Stimulated activated CD8-positive, alpha-beta memory T cell treated with anti-CD3 and anti-CD28 coated beads, Interleukin-4, amount 100 ng/mL, for 4 hours (primary cell): ENCODE results near the gene UBE2E2.

Experiments
- DNase-seq, 2 donors: peaks; one replicate each; pipeline ENCODE4 v3.0.0-alpha.2; 2020; ENCODE audit warnings: low read depth in 2 of 2, low spot score in 1 of 2

Gene UBE2E2

DNA sequence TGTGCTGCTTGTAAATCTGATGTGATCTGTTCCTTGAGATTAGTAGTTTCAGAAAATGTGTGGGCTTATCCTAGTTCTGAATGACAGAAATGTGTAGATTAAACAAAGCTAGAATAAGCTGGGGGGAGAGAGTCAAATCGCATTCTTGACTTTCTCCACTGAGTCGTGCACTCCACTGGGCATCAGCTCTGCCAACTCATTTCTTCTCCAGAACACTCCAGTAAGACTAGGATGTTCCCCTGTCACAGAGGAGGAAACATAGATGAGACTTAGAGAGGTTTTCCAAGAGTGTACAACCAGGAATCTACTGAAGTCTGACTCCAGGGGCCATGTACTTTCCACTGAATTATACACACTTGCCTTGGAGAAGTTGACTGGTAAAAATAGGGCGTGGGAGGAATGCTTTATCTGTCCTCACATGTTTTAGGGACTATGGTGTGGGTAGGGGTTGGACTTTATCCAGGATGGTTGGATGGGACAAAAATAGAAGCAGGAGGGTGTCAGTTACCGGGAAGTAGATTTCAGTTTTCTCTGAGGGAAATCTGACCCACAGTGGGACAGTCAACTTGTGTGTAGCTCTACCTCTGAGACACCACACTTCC is 298.2 kb downstream of the UBE2E2 start:
- no peak for DNase-seq

DNA sequence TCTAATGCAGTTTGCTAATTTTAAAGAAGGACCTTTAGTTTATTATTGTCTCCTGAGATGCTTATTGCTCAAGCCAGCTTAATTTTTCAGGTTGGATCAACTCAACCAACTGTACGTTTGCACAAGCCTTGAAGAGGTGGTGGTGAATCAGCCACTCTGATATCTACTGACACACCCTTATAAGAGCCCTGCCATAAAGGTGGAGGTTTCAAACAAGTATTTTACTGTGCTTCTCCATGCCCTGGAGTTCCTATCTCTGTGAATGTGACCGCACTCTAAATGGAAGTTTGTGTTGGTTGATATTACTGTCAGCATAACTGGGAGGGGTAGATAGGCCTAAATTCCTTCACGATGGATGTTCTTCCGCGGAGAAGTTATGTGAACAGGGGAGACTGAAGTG is 305.3 kb downstream of the UBE2E2 start:
- no peak for DNase-seq

DNA sequence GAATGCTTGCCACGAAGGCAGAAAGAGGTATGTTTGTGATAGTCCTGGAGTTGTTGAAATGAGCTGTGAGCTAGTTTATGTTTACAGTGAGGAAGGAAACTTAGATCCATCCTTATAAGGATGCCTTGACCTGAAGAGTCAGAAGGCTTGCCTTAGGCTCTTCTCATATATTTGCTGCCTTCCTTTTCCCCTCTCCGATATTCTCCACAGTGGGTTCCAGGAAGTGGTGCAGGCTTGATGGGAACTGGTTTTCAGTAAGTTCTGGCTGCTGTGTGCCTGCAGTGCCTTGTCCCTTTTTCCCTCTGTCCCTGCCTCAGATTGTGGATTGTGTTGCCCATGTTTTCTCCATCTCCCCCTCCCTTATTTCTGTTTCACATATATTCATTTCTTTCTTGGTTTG is 315.3 kb downstream of the UBE2E2 start:
- no peak for DNase-seq

DNA sequence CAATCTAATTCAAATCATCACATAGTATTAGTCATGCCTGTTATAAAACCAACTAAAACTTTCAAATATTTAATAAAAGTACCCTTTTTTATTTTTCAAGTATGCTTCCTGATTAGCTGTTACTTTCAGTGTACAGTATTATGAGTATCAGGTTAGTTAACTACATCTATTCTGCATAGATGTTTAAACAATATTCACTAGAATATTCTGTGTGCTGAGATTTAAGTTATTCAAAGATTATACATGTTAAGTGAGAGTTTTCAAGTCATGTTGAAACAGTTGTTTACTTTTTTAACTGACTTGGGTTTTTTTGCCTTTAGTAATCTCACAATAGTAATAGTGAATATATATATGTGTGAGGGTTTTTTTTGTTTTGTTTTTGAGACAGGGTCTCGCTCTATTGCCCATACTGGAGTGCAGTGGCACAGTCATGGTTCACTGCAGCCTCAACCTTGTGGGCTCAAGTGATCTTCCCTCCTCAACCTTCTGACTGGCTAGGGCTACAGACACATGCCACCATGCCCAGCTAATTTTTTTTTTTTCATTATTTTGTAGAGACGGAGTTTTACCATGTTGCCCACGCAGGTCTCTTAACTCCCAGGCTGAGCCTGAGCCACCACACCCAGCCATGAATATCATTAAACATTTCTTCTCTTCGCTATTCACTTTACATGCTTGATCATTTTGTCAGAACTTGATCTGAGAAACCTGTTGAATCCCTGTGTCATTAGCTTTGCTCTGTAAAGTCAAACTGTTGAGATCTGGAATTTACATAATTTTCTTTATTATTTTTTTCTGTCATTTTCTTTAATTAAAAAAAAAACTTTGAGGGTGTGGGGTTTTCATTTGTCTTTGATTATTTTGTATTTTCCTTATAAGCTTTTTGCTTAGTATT is 316.4 kb downstream of the UBE2E2 start:
- no peak for DNase-seq

DNA sequence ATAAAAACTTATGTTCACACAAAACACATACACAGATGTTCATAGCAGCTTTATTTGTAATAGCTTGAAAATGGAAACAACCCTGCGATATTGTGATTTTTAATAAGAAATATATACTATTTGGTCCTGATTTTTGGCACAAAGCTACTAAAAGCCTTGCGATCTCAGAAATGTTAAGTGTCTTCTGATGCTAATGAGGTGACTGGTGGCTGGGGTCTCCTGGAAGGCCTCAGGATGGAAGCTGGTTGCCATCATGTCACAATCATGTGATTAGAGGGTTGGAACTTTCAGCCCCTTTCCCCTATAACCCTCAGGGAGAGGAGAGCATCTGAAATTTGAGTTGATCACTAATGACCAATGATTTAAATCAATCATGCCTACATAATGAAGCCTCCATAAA is 324.2 kb downstream of the UBE2E2 start:
- no peak for DNase-seq

DNA sequence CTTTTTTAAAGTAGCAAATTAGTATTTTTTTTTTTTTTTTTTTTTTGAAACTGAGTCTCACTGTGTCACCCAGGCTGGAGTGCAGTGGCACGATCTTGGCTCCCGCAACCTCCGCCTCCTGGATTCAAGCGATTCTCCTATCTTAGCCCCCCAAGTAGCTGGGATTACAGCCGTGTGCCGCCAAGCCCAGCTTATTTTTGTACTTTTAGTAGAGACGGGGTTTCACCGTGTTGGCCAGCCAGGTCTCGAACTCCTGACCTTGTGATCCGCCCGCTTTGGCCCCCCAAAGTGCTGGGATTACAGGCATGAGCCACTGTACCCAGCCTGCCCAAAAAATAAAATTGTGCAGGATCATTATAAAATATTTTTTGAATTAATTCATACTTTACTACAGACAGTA is 330.5 kb downstream of the UBE2E2 start:
- no peak for DNase-seq

DNA sequence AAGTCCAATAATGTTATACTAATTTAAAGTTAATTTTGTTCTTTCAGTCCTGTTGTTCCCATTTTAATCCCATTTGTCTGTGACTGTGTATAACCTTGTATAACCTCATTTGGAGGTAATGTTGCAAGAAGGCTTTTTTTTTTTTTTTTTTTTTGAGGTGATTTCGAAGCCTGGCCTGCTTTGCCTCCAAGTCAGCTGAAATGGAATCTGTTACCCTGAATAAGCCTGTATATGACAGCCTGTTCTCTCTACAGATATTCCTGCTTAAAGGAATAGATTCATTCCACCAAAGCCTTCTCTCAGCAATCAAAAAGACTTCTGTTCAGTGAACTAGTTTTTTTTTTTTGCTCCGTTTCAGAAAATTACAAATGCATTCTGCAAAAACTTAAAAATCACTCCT is 330.9 kb downstream of the UBE2E2 start:
- DNase-seq: no peak

DNA sequence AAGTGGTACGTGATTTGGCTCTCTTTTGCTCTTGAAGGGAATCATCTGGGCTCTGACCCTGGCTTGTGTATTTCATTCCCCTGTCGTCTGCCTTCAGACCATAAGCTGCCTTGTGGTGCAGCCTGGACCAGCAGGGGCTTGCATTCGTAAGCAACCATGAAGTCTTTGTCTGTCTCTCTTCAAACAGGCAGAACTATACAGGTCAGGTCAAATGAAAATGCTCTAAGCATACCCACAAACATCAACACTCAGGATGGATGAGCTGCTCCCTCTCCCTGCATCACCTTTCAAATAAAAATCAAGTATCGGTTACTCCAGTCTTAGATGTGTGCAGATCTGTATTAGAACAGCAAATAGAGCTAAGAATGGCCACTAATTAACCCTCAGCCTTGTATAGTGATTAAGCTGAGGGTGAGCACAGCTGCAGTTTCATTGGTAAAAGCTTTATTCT is 334.0 kb downstream of the UBE2E2 start:
- no peak for DNase-seq

DNA sequence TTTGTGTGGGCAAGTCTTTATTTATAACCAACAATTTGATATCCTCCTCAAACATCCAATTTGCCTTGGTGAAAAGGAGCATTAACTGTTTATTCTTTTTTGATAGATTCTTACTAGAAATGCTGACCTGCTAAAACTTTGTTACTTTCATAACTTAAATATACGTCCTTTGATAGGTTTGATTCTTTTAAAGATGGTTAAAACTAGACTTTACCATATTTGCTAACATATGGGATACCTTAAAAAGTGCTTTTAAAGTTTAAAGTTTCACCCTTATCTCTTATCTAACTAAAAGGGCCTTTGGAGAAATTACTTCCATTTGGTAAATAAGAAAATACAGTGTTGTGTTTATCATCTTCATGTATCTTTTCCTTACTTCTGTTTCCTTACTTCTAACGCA is 336.1 kb downstream of the UBE2E2 start:
- DNase-seq: no peak

DNA sequence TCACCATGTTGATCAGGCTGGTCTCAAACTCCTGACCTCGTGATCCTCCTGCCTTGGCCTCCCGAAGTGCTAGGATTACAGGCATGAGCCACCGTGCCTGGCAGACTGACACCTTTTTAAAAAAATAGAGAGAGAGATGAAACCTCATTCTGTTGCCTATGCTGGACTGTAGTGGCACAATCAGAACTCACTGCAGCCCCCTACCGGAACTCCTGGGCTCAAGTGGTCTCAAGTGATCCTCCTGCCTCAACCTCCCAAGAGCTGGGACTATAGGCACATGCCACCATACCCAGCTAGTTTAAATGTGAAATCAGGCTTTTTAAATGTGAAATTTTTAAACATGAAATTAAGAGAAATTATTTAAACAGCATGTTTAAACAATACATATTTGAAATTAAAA is 337.5 kb downstream of the UBE2E2 start:
- DNase-seq: no peak

DNA sequence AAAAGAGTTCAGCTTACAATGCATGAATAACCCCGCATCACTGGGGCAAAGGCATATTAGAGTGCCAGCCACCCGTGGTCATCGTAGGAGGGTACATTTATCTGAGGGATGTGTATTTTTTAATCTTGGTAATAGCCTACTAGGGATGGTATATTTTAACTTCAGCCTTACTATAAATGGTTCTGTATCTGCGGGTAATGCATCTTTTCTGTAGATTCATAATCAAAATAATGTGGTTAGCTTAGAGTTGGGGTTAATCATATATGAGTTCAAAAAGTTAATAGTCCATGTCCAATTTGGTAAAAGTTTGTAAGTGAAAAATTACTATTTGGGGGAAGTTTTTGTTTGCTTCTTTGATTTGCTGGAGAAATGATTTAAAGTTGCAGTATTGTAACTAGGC is 339.0 kb downstream of the UBE2E2 start:
- DNase-seq: no peak

DNA sequence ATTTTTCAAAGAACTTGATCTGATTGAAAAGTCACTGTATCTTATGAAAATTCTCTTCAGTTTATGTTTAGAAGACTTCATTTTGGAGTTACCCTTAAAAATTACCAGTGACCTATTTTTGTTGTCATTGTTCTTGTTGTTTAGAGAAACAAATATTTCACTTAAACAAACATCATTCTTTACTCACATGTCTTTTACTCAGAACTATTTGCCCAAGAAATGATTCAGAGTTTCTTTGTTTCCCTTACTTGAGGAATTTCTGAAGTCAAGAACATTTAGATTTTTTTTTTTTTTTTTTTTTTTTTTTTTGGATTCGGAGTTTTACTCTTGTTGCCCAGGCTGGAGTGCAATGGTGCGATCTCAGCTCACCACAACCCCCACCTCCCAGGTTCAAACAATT is 343.1 kb downstream of the UBE2E2 start:
- no peak for DNase-seq

DNA sequence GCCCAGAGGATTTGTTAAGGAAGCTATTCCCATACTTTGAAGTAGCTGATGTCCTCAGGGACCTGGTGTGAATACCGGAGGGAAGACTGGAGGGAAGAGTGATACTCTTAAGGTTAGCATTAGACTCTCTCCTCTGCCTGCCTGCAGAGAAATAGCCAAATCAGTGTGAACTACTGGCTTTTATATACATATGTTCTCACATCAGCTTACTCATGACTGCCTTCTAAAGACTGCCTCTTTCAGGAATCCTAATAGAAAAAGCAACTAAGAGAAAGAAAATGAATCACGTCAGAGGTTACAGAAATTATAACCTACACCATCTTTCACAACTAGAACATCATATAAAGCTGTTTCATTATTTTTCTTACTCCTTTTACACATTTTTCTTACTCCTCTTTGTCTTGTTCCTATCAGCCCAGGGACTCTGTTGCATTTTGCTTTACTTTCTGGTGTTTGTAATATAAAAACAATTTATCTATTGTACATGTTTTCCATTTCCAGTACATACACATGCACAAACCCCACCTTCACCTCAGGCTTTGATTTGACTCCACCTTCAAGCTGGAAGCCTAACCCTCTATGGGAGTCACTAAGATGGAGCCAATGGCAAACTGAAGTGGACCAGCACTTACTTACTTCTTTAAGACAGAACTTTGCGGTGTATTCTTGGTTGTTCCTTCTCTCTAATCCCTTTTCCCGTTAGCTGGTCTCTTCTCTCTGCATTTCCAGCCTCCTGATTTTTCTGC is 345.0 kb downstream of the UBE2E2 start:
- DNase-seq: no peak

DNA sequence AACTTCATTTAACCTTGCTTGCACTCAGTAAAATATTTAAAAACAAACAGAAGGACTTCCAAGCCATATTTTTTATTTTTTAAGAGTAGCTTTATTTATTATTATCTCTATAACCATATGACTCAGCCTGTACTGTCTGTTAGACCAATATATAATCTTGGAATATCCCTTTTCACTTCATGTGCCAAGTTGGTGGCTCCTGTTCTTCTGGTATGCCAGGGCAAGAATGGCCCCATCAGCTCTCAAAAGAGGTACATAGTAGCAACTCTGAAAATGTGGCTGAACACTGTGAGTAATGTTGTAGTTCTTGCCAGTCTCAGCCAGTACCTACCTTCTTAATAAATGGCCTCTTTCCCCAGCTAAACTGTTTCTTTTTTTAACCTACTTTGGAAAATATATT is 345.6 kb downstream of the UBE2E2 start:
- no peak for DNase-seq

DNA sequence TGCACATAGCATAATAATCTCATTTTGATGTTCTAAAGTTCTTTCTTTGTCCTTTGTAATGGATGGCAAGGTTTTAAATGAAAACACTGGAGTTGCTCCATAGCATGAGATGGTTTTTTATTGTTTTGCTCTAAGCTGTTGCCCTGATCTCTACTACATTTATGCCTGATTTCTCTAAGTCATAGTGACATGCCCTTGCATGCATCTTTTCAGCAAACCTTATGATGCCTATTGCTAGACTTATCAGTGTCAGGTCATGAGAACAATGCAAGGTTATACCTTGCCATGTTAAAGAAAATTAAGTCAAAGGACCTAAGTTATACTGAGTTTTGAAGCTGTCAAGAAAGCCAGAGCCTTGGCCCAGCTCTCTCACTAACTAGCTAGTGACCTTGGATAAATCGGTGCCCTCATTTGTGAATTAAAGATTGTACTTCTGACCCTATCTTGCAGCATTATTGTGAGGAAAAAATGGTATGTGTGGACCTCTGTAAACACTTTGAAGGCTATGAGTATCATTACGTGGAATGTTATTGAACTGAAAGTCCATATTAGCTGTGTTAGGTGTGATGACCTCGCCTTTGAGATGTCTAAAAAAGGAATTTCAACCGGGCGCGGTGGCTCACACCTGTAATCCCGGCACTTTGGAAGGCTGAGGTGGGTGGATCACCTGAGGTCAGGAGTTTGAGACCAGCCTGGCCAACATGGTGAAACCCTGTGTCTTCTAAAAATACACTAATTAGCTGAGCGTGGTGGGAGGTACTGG is 346.2 kb downstream of the UBE2E2 start:
- DNase-seq: no peak

DNA sequence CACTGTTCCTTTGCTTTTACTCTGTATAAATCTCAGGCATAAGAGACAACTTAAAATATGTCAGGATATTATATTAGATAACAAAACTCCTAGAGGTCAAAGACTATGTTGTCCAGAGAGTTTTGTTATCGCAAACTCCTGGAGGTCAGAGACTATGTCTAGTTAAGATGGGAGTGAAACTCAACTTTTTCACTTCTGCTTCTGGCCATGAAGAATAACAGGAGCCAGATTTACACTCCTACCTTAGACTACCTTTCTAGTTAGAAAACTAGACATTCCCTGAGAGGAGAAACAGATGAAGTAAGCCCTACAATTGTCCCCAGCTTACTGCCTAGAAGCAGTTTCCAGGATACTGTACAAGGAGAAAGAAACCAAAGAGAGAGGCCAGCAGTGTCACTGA is 347.3 kb downstream of the UBE2E2 start:
- no peak for DNase-seq

DNA sequence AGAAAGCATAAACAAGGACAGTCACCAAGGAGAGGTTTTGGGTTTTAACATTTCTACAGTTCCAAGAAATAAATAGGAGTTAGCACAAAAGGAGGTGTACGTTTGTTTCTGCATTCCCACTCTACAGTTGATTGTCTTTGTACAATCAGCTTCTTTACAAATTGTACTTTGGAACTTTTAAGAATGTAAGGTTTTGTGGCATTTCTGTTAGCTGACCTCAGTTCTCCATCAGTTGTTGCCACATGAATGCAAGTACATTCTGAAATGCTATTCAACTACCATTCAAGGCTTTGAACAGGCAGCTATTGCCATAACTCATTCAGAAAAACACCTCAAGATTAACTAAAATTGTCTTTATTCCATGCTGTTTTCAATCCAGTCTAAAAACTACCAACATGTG is 349.4 kb downstream of the UBE2E2 start:
- DNase-seq: no peak

DNA sequence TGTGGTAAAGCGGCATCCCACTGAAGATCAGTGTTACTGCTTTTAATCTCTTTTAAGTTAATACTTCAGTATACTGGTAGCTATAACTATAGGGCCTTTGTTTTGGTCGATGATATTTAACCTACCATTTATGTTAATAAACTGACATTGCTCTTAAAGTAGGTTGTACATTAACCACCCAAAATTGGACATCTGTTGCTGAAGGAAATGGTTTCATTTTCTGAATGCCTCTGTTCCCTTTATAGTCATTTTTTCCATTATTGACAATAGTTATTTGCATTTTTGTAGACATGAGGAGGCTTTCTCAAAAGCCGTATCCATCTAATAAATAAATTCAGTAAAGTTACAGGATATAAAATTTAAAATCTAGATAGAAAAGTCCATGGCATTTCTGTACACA is 350.2 kb downstream of the UBE2E2 start:
- no peak for DNase-seq

DNA sequence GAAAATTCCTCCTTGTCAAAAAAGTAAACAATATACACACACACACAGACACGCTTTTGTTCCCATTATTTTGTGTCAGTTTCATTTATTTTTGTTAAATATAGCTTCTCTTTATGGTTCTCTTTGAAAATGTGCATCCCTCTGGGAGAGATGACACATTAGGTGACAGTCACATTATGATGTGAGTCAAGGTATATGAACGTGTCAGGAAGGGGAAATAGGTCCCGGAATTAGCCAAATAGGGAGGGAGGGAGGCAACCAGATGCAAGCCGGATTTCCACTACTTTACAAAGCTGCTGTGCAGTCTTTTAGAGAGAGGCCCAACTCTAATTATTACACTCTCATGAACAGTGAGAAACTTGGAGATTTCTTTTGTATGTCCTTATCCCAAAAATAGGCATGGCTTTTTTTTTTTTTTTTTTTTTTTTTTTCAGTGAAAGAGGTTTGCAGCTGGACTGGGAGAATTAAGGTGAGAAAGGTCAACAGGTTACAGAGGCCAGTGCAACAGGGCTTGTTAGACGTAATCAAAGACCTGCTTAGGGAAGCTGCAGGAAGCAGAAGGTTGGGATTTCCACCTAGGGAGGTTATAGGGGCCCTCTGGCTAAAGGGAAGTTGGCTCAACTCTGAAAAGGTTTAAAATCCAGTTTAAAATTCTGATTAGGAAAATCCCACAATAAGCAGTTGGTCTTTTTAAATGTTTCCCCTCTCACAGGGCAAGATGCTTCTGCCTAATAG is 362.1 kb downstream of the UBE2E2 start:
- DNase-seq: no peak

DNA sequence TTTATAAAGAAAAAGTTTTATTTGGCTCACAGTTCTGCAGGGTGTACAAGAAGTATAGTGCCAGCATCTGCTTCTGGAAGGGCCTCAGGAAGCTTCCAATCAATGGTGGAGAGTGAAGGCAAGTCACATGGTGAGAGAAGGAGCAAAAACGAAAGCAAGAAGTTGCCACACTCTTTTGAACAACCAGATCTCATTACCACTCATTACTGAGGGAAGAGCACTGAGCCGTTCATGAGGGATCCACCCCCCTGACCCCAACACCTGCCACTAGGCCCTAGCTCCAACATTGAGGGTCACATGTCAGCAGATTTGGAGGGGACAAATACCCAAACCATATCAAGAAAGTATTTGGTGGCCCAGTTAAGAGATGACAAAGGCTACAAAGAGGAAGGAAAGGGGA is 363.4 kb downstream of the UBE2E2 start:
- no peak for DNase-seq

DNA sequence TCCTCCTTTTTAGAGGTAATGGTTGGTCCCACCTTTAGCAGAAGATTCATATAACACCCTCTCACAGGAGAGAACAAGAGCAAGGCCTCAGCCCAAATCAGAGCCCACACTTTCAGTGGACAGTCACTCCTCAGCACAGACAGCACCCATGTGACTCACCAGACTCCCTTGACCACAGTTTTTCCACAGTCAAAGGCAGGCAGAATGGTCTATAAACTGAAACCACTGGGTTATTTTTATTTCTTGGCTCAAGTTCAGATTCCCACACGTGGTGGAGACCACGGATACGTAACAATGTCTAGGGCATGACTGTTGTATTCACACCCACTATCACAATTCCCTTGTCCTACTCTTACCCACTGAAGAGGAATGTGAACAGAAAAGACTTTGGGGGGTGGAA is 364.8 kb downstream of the UBE2E2 start:
- DNase-seq: no peak
